Stimulated activated CD4-positive, alpha-beta T cell treated with anti-CD3 and anti-CD28 coated beads, Interleukin-15, amount 100 ng/mL, for 24 hours (primary cell): ENCODE measurements around the gene ST6GALNAC6.

ENCODE experiments used
- DNase-seq: peaks from one replicate; pipeline ENCODE4 v3.0.0-alpha.2; 2020

Gene ST6GALNAC6

GRCh38 chr9:127915801-127916719, 16.7 kb upstream of the ST6GALNAC6 start:
- no peak for DNase-seq

- no peak for DNase-seq
Observed at GRCh38 chr9:127915325-127915752, 15.9 kb upstream of the ST6GALNAC6 start.

- no peak for DNase-seq
Observed at GRCh38 chr9:127913682-127914081, 14.3 kb upstream of the ST6GALNAC6 start.

- no peak for DNase-seq
Observed at GRCh38 chr9:127912882-127913281, 13.5 kb upstream of the ST6GALNAC6 start.

GRCh38 chr9:127912296-127912695, 12.9 kb upstream of the ST6GALNAC6 start:
- no peak for DNase-seq

- DNase-seq, result no peak
Observed at GRCh38 chr9:127910613-127911205, 11.3 kb upstream of the ST6GALNAC6 start.

GRCh38 chr9:127909839-127910273, 10.5 kb upstream of the ST6GALNAC6 start:
- no peak for DNase-seq

GRCh38 chr9:127908660-127908926, 9.2 kb upstream of the ST6GALNAC6 start:
- DNase-seq, result no peak

- no peak for DNase-seq
Observed at GRCh38 chr9:127907867-127908659, 8.7 kb upstream of the ST6GALNAC6 start.

- peak; percentile 65 for DNase-seq
Observed at GRCh38 chr9:127905788-127906191, 6.4 kb upstream of the ST6GALNAC6 start.

GRCh38 chr9:127905004-127905728, 5.8 kb upstream of the ST6GALNAC6 start:
- DNase-seq, result peak; percentile 67

GRCh38 chr9:127904561-127905003, 5.2 kb upstream of the ST6GALNAC6 start:
- peak; percentile 35 for DNase-seq

GRCh38 chr9:127903557-127904475, 4.4 kb upstream of the ST6GALNAC6 start:
- peak; percentile 93 for DNase-seq

GRCh38 chr9:127898433-127899127, 823 bp downstream of the ST6GALNAC6 start:
- DNase-seq, result peak; percentile 31

- DNase-seq, result peak; percentile 47
Observed at GRCh38 chr9:127897193-127897692, 2.2 kb downstream of the ST6GALNAC6 start.

- DNase-seq, result no peak
Observed at GRCh38 chr9:127896395-127897192, 2.8 kb downstream of the ST6GALNAC6 start.

- DNase-seq, result no peak
Observed at GRCh38 chr9:127895811-127896210, 3.6 kb downstream of the ST6GALNAC6 start.

GRCh38 chr9:127893392-127893791, 6.0 kb downstream of the ST6GALNAC6 start:
- no peak for DNase-seq

GRCh38 chr9:127892831-127893230, 6.6 kb downstream of the ST6GALNAC6 start:
- no peak for DNase-seq

GRCh38 chr9:127890053-127890452, 9.3 kb downstream of the ST6GALNAC6 start:
- DNase-seq, result no peak
